Measurements from ENCODE around the gene PRKCB.

The PRKCB gene

GRCh38 chr16:23835390-23836077 is at the start of gene PRKCB:
TSS of gene PRKCB (plus strand) at chr16:23835983.
- DNase-seq, result no peak

GRCh38 chr16:23786964-23787561 is 48.7 kb upstream of the PRKCB start:
- DNase-seq, result no peak

GRCh38 chr16:23788685-23789084 is 47.1 kb upstream of the PRKCB start:
- no peak for DNase-seq

GRCh38 chr16:23795378-23795777 is 40.4 kb upstream of the PRKCB start:
- no peak for DNase-seq

GRCh38 chr16:23796941-23797340 is 38.8 kb upstream of the PRKCB start:
- DNase-seq, result no peak

GRCh38 chr16:23801378-23801777 is 34.4 kb upstream of the PRKCB start:
- peak; percentile 5 for DNase-seq

- no peak for DNase-seq
These were observed 33.0 kb upstream of the PRKCB start for GRCh38 chr16:23802776-23803175.

- DNase-seq, result no peak
These were observed 32.1 kb upstream of the PRKCB start for GRCh38 chr16:23803591-23804123.

GRCh38 chr16:23807028-23807427 is 28.8 kb upstream of the PRKCB start:
- DNase-seq, result no peak

- DNase-seq, result no peak
These were observed 14.3 kb upstream of the PRKCB start for GRCh38 chr16:23821467-23821866.

- no peak for DNase-seq
These were observed 13.7 kb upstream of the PRKCB start for GRCh38 chr16:23821875-23822688.

- DNase-seq, result no peak
These were observed 12.1 kb upstream of the PRKCB start for GRCh38 chr16:23823475-23824384.

GRCh38 chr16:23824909-23825308 is 10.9 kb upstream of the PRKCB start:
- no peak for DNase-seq

- DNase-seq, result no peak
These were observed 9.2 kb upstream of the PRKCB start for GRCh38 chr16:23826528-23827045.

- DNase-seq, result no peak
These were observed 8.7 kb upstream of the PRKCB start for GRCh38 chr16:23827057-23827456.

- DNase-seq, result no peak
These were observed 6.3 kb upstream of the PRKCB start for GRCh38 chr16:23829454-23829853.

GRCh38 chr16:23830276-23830675 is 5.5 kb upstream of the PRKCB start:
- DNase-seq, result no peak

GRCh38 chr16:23832882-23833281 is 2.9 kb upstream of the PRKCB start:
- no peak for DNase-seq

- DNase-seq, result no peak
These were observed 2.3 kb upstream of the PRKCB start for GRCh38 chr16:23833504-23833903.

- no peak for DNase-seq
These were observed 1.7 kb upstream of the PRKCB start for GRCh38 chr16:23833960-23834685.

- DNase-seq, result no peak
These were observed 258 bp downstream of the PRKCB start for GRCh38 chr16:23836078-23836403.
